Measurements from ENCODE around the gene ACKR4.

- TF ChIP-seq EZH2 (IDR thresholded peaks at IDR 0.05; ENCODE audit: insufficient read depth, poor library complexity, severe bottlenecking) (no peak), EZH2phosphoT487 (IDR thresholded peaks at IDR 0.05; ENCODE audit: insufficient read depth, low read depth) (no peak)
Observed at GRCh38 chr3:132561003-132561402, 36.1 kb upstream of the ACKR4 start.
